Panc1 (cell line): ENCODE results near the gene ARHGDIA. TPM values are rescaled to one million over a fixed set of nuclear protein-coding genes. Genes with fewer than 3 reads are reported as not detected.

Source experiments
- ATAC-seq: fragments of 200-7000 bp; cut with Tn5 transposase; 2 replicates; pipeline ENCODE4 v1.9.1; 2020; ENCODE audit warnings: mild to moderate bottlenecking, moderate library complexity
- BruUV-seq: library from RNA; stranded (reverse); fragments of 400-500 nt; replicated peaks from 2 replicates; lab custom pipeline; 2021; lab: Mats Ljungman, UMichigan
- CTCF ChIA-PET: fragments of 300-600 bp; sonication (Branson Sonifier 250); formaldehyde crosslinking; loops from one replicate; lab custom pipeline; 2022; ENCODE audit warnings: antibody characterized with exemption; lab: Charles Lee
- POLR2A ChIA-PET: fragments of 300-600 bp; sonication (Branson Sonifier 250); formaldehyde crosslinking; loops from one replicate; lab custom pipeline; 2022; ENCODE audit warnings: antibody characterized with exemption; lab: Charles Lee
- DNase-seq: peaks from one replicate; pipeline ENCODE4 v3.0.0-alpha.2; 2010; ENCODE audit warnings: low read depth, low spot score
- H3K27ac ChIP-seq: 2 replicates; pipeline ENCODE4 v1.5.1; 2011; ENCODE audit warnings: mild to moderate bottlenecking, low read length, inconsistent platforms
- H3K27me3 ChIP-seq: fragments of 200-500 bp; sonication (Bioruptor generic); 2 replicates; pipeline ENCODE4 v1.6.0; 2014; ENCODE audit warnings: low read length, inconsistent platforms; ENCODE audit not compliant: control insufficient read depth, insufficient read depth
- H3K36me3 ChIP-seq: fragments of 200-500 bp; sonication (Bioruptor generic); 2 replicates; pipeline ENCODE4 v1.5.1; 2014; ENCODE audit warnings: inconsistent platforms, mild to moderate bottlenecking, low read length, moderate library complexity; ENCODE audit not compliant: control insufficient read depth, insufficient read depth
- H3K4me1 ChIP-seq: 2 replicates; pipeline ENCODE4 v1.5.1; 2011; ENCODE audit warnings: inconsistent platforms, mild to moderate bottlenecking, low read length, moderate library complexity; ENCODE audit not compliant: control insufficient read depth, insufficient read depth
- H3K4me3 ChIP-seq, 2 experiments: 2 replicates each; pipeline ENCODE4 v1.5.1; 2011 to 2012; ENCODE audit warnings: low read depth in 2 of 2, low read length in 2 of 2, mild to moderate bottlenecking in 2 of 2, inconsistent platforms in 1 of 2, moderate library complexity in 1 of 2
- H3K9me3 ChIP-seq: fragments of 200-500 bp; sonication (Bioruptor generic); 2 replicates; pipeline ENCODE4 v1.5.1; 2014; ENCODE audit warnings: low read depth, mild to moderate bottlenecking, inconsistent platforms, low read length, moderate library complexity; ENCODE audit not compliant: control insufficient read depth, insufficient read depth
- POLR2AphosphoS5 ChIP-seq: IDR thresholded peaks from 2 replicates; pipeline ENCODE4 v1.6.1; 2012; ENCODE audit warnings: mild to moderate bottlenecking, low read depth, low read length, moderate library complexity
- SIN3A ChIP-seq: IDR thresholded peaks from 2 replicates; pipeline ENCODE4 v1.6.1; 2012; ENCODE audit warnings: low read depth, mild to moderate bottlenecking, low read length, moderate library complexity, borderline replicate concordance; ENCODE audit not compliant: insufficient read depth
- TCF7L2 ChIP-seq: IDR thresholded peaks from 2 replicates; pipeline ENCODE4 v1.6.1; 2011; ENCODE audit warnings: mild to moderate bottlenecking, low read depth, low read length, inconsistent platforms
- in situ Hi-C: cut with HindIII; loops from 2 replicates; pipeline ENCODE4 v1.10.0; 2016; ENCODE audit warnings: low sequenced_read_pairs, low pct_unique_long_range_greater_than_20kb
- intact Hi-C: fragments of 100-400 bp; cut with micrococcal nuclease; formaldehyde crosslinking; loops from one replicate; pipeline ENCODE4 v1.10.0; 2022; ENCODE audit not compliant: unreplicated experiment
- total RNA-seq: library from RNA; stranded (reverse); gene quantifications from one replicate; pipeline ENCODE4 v1.2.1, GENCODE V29; 2021; ENCODE audit not compliant: unreplicated experiment
- TF ChIP-seq, protein P1 (sequence below), 2 experiments: IDR thresholded peaks; 2 replicates each; pipeline ENCODE4 v1.6.1; 2011 to 2012; ENCODE audit warnings: low read depth in 2 of 2, control low read depth in 1 of 2, low read length in 1 of 2, mild to moderate bottlenecking in 1 of 2, moderate library complexity in 1 of 2; ENCODE audit not compliant: insufficient read depth in 1 of 2
- TF ChIP-seq, protein P2 (sequence below): fragments of 450-650 bp; IDR thresholded peaks from 2 replicates; pipeline ENCODE4 v1.5.1; 2017; ENCODE audit warnings: mild to moderate bottlenecking

The ARHGDIA gene
- total RNA-seq, 1 experiment from 2014 or later: 420 TPM

DNA sequence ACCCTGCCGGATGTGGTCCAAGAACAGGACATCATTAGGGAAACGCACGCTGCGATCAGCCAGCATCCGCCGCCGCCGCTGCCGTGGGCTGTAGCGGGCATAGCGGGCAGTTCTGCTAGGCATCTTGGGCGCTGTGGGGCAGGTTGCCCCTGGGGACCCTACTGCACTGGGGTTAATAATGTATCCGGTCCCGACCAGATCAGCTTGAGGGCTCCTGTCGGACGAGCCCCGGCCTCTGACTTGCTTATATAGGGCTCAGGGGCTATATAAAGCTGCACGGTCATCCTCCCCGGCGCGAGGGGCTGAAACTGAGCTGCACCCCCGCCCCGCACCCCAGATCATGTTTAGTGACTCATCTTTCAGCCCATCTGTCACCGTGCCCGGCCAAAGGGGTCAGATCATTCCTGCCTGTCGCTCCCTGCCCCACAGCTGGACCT lies 36.3 kb downstream of the ARHGDIA start, which contains the start of gene PPP1R27:
Gene PPP1R27, minus strand, starts transcription at position 220 of the 437 bp plus-strand sequence. Its CDS starts 97 bp downstream, at position 123.
- Histone ChIP-seq H3K9me3 (no peaks in the 10 kb centered on the region), H3K4me3 (peak within 1 kb of the TSS; percentile 60 to 72), H3K4me1 (peaks cover 12% of the 10 kb centered on the region), H3K27me3 (no peaks in the 10 kb centered on the region), H3K36me3 (no peaks in the 10 kb centered on the region; the same call in 1 of the 2 replicates), H3K27ac (peak within 1 kb of the TSS; percentile 91)
- no peak for ATAC-seq
- BruUV-seq: no TSS peak
- CTCF ChIA-PET: no interaction called here
- in situ Hi-C loops (no loop called here), intact Hi-C loops (no loop called here)
- POLR2A ChIA-PET: no interaction called here
- no peak for DNase-seq
- TF ChIP-seq SIN3A (no peak), POLR2AphosphoS5 (no peak), TCF7L2 (no peak)
- TF ChIP-seq, protein P1, sequence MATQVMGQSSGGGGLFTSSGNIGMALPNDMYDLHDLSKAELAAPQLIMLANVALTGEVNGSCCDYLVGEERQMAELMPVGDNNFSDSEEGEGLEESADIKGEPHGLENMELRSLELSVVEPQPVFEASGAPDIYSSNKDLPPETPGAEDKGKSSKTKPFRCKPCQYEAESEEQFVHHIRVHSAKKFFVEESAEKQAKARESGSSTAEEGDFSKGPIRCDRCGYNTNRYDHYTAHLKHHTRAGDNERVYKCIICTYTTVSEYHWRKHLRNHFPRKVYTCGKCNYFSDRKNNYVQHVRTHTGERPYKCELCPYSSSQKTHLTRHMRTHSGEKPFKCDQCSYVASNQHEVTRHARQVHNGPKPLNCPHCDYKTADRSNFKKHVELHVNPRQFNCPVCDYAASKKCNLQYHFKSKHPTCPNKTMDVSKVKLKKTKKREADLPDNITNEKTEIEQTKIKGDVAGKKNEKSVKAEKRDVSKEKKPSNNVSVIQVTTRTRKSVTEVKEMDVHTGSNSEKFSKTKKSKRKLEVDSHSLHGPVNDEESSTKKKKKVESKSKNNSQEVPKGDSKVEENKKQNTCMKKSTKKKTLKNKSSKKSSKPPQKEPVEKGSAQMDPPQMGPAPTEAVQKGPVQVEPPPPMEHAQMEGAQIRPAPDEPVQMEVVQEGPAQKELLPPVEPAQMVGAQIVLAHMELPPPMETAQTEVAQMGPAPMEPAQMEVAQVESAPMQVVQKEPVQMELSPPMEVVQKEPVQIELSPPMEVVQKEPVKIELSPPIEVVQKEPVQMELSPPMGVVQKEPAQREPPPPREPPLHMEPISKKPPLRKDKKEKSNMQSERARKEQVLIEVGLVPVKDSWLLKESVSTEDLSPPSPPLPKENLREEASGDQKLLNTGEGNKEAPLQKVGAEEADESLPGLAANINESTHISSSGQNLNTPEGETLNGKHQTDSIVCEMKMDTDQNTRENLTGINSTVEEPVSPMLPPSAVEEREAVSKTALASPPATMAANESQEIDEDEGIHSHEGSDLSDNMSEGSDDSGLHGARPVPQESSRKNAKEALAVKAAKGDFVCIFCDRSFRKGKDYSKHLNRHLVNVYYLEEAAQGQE (IDR thresholded peaks at IDR 0.05; ENCODE audit: insufficient read depth in 1 of 2, low read depth in 2 of 2, low read length in 1 of 2): no peak
- TF ChIP-seq, protein P2, sequence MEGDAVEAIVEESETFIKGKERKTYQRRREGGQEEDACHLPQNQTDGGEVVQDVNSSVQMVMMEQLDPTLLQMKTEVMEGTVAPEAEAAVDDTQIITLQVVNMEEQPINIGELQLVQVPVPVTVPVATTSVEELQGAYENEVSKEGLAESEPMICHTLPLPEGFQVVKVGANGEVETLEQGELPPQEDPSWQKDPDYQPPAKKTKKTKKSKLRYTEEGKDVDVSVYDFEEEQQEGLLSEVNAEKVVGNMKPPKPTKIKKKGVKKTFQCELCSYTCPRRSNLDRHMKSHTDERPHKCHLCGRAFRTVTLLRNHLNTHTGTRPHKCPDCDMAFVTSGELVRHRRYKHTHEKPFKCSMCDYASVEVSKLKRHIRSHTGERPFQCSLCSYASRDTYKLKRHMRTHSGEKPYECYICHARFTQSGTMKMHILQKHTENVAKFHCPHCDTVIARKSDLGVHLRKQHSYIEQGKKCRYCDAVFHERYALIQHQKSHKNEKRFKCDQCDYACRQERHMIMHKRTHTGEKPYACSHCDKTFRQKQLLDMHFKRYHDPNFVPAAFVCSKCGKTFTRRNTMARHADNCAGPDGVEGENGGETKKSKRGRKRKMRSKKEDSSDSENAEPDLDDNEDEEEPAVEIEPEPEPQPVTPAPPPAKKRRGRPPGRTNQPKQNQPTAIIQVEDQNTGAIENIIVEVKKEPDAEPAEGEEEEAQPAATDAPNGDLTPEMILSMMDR: no peak

DNA sequence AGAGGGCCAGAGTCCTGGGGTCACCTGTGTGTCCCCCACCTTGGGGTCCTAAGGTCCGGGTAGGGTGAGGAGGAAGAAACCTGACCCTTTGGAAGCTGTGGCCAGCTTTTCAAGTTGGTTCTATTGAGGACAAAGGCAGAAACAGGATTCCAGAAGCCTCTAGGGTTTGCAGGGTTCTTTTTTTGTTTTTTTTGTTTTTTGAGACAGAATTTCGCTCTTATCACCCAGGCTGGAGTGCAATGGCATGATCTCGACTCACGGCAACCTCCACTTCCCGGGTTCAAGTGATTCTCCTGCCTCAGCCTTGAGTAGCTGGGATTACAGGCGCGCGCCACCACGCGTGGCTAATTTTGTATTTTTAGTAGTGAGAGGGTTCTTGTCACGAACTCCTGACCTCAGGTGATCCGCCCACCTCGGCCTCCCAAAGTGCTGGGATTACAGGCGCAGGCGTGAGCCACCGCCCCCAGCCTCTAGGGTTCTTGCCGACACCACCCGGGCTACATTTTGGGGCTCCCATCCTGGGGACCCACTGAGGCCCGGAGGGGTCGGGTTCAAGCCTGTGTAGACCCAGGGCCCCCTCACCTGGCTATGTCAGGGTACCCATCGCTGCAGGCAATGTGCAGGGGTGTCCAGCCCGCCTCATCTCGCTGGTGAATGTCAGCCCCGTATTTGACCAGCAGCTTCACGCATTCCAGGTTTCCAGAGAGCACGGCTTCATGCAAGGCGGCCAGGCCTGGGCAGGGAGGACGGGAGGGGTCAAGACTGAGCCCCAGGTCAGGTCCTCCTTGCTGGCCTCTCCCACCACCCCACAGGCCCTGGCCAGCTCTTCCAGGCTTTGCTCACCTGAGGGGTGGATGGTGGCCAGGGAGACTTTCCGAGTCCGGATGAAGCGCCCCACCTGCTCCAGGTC lies 37.0 kb downstream of the ARHGDIA start:
- TF ChIP-seq POLR2AphosphoS5: no peak
- Histone ChIP-seq H3K4me3 (peak overlapping the region; percentile 60 to 72), H3K27me3 (no peaks in the 10 kb centered on the region), H3K4me1 (peaks cover 11% of the 10 kb centered on the region), H3K36me3 (no peaks in the 10 kb centered on the region; the same call in 1 of the 2 replicates), H3K9me3 (no peaks in the 10 kb centered on the region), H3K27ac (peak overlapping the region; percentile 91)
- CTCF ChIA-PET: no interaction called here
- POLR2A ChIA-PET: interaction anchor here (0.7 kb wide), 1 partner anchor 28 kb away, joined by 3 read pairs; no protein-coding TSS in a partner anchor
- no peak for DNase-seq
- intact Hi-C loops (no loop called here), in situ Hi-C loops (no loop called here)
- no TSS peak for BruUV-seq
- ATAC-seq: no peak
